ENCODE data around the gene TPT1.

The TPT1 gene

DNA sequence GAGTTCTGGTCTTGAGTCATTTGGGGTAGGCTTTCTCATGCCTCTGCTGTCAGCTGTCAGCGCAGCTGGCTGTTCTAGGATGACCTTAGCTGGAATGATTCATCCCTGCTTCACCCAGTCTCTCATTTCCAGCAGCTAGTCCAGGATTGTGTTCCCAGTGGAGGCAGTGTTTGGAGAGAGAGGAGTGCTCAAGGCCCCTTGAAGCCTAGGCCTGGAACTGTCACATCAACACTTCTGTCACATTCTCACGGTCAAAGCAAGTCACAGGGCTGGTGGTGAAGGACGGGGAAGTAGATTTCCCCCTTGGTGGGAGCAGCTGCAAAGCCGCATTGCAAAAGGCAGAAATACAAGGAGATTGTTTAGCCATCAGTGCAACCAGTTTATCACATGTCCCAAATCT is 15.2 kb downstream of the TPT1 start:
- Histone ChIP-seq H3K27me3 (ENCODE audit: low read length) (no peaks in the 10 kb centered on the region), H3F3A (ENCODE audit: insufficient read depth) (0 out of 2 replicates have a peak, but pooled peaks cover 5% of the 10 kb centered on the region), H3K9me2 (replicated peaks; ENCODE audit: insufficient read depth, low read length) (no peaks in the 10 kb centered on the region), H3K4me2 (ENCODE audit: low read depth, low read length, poor library complexity, severe bottlenecking) (no peak overlapping the region), H3K4me3 (ENCODE audit: insufficient read depth, low read length, poor library complexity, severe bottlenecking) (no peak overlapping the region), H3K27ac (ENCODE audit: low read depth, low read length) (no peak overlapping the region), H2AFZ (ENCODE audit: low read depth, low read length, severe bottlenecking) (no peak overlapping the region), H3K36me3 (ENCODE audit: low read length) (no peaks in the 10 kb centered on the region), H3K9ac (ENCODE audit: low read length) (no peak overlapping the region), H3K9me3 (ENCODE audit: insufficient read depth, low read length) (no peaks in the 10 kb centered on the region), H4K20me1 (ENCODE audit: low read depth, low read length) (no peaks in the 10 kb centered on the region), H3K79me2 (ENCODE audit: insufficient read depth, low read length) (no peaks in the 10 kb centered on the region)
- no peak for TF ChIP-seq EZH2phosphoT487 (conservative IDR thresholded peaks at IDR 0.05; ENCODE audit: low read length)
- TF ChIP-seq, protein P1, sequence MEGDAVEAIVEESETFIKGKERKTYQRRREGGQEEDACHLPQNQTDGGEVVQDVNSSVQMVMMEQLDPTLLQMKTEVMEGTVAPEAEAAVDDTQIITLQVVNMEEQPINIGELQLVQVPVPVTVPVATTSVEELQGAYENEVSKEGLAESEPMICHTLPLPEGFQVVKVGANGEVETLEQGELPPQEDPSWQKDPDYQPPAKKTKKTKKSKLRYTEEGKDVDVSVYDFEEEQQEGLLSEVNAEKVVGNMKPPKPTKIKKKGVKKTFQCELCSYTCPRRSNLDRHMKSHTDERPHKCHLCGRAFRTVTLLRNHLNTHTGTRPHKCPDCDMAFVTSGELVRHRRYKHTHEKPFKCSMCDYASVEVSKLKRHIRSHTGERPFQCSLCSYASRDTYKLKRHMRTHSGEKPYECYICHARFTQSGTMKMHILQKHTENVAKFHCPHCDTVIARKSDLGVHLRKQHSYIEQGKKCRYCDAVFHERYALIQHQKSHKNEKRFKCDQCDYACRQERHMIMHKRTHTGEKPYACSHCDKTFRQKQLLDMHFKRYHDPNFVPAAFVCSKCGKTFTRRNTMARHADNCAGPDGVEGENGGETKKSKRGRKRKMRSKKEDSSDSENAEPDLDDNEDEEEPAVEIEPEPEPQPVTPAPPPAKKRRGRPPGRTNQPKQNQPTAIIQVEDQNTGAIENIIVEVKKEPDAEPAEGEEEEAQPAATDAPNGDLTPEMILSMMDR (IDR thresholded peaks at IDR 0.05; ENCODE audit: insufficient read depth, low read length, poor library complexity, severe bottlenecking): no peak

DNA sequence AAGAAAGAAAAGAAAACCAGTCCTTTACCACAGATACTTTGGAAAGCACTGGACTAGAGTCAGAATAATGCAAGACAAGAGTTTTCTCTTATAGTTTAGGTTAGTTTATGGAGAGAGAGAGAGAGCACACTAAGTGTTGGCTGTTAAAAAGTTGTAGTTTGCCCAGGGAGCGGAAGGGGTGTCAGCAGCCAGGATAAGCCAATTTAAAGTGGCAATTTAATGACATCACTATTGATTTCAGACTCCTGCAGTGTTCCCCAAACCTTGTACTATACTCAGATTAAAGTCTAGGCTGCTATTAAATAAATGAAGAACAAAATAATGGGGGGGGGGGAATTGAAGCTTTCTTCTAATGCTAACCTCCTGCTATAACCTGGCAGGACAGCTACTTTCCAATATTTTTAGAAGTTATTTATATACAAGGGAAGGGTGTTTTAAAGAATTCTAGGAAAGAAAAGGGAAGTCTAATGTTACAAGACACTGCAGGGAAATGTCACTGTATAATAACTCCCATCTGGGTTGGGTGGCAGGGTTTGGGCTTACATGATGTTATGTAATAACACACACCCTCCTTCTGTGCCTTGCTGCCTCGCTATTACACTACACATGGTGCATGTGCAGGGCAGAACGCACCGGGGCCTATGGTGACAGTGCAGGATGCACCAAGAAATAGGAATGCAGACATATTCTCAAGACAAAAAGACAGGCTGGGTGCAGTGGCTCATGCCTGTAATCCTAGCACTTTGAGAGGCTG is 19.9 kb downstream of the TPT1 start:
- H3K9ac ChIP-seq (ENCODE audit: low read length): no peak overlapping the region
- no peak overlapping the region for H3K4me2 ChIP-seq (ENCODE audit: low read depth, low read length, poor library complexity, severe bottlenecking)
- H3K9me2 ChIP-seq (replicated peaks; ENCODE audit: insufficient read depth, low read length): no peaks in the 10 kb centered on the region
- no peak overlapping the region for H3K4me3 ChIP-seq (ENCODE audit: insufficient read depth, low read length, poor library complexity, severe bottlenecking)
- H4K20me1 ChIP-seq (ENCODE audit: low read depth, low read length): no peaks in the 10 kb centered on the region
- no peak overlapping the region for H3K27ac ChIP-seq (ENCODE audit: low read depth, low read length)
- no peaks in the 10 kb centered on the region for H3K36me3 ChIP-seq (ENCODE audit: low read length)
- H3F3A ChIP-seq (ENCODE audit: insufficient read depth): no peaks in the 10 kb centered on the region
- no peaks in the 10 kb centered on the region for H3K27me3 ChIP-seq (ENCODE audit: low read length)
- no peak for TF ChIP-seq EZH2phosphoT487 (conservative IDR thresholded peaks at IDR 0.05; ENCODE audit: low read length)
- no peaks in the 10 kb centered on the region for H3K9me3 ChIP-seq (ENCODE audit: insufficient read depth, low read length)
- no peaks in the 10 kb centered on the region for H3K79me2 ChIP-seq (ENCODE audit: insufficient read depth, low read length)
- no peak overlapping the region for H2AFZ ChIP-seq (ENCODE audit: low read depth, low read length, severe bottlenecking)

DNA sequence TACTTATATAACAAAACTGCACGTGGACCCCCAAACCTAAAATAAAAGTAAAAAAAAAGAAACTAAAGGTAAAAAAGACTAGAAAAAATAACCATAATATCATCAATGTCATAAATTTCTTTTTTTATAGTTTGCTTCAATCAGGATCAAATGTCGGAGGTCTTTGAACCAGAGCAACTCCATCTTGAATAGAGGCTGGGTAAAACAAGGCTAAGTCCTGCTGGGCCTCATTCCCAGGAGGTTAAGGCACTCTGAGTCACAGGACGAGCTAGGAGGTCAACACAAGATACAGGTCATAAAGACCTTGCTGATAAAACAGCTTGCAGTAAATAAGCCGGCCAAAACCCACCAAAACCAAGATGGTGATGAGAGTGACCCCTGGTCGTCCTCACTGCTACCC is 24.0 kb downstream of the TPT1 start:
- no peaks in the 10 kb centered on the region for H4K20me1 ChIP-seq (ENCODE audit: low read depth, low read length)
- no peaks in the 10 kb centered on the region for H3K9me2 ChIP-seq (replicated peaks; ENCODE audit: insufficient read depth, low read length)
- H2AFZ ChIP-seq (ENCODE audit: low read depth, low read length, severe bottlenecking): no peak overlapping the region
- no peak overlapping the region for H3K27ac ChIP-seq (ENCODE audit: low read depth, low read length)
- no peaks in the 10 kb centered on the region for H3K79me2 ChIP-seq (ENCODE audit: insufficient read depth, low read length)
- H3K4me2 ChIP-seq (ENCODE audit: low read depth, low read length, poor library complexity, severe bottlenecking): no peak overlapping the region
- no peak overlapping the region for H3K4me3 ChIP-seq (ENCODE audit: insufficient read depth, low read length, poor library complexity, severe bottlenecking)
- no peaks in the 10 kb centered on the region for H3K27me3 ChIP-seq (ENCODE audit: low read length)
- no peaks in the 10 kb centered on the region for H3K36me3 ChIP-seq (ENCODE audit: low read length)
- no peak overlapping the region for H3K9ac ChIP-seq (ENCODE audit: low read length)
- no peaks in the 10 kb centered on the region for H3K9me3 ChIP-seq (ENCODE audit: insufficient read depth, low read length)
- H3F3A ChIP-seq (ENCODE audit: insufficient read depth): no peaks in the 10 kb centered on the region
- TF ChIP-seq EZH2phosphoT487 (conservative IDR thresholded peaks at IDR 0.05; ENCODE audit: low read length): no peak
- TF ChIP-seq, protein P1 (IDR thresholded peaks at IDR 0.05; ENCODE audit: insufficient read depth, low read length, poor library complexity, severe bottlenecking): no peak

DNA sequence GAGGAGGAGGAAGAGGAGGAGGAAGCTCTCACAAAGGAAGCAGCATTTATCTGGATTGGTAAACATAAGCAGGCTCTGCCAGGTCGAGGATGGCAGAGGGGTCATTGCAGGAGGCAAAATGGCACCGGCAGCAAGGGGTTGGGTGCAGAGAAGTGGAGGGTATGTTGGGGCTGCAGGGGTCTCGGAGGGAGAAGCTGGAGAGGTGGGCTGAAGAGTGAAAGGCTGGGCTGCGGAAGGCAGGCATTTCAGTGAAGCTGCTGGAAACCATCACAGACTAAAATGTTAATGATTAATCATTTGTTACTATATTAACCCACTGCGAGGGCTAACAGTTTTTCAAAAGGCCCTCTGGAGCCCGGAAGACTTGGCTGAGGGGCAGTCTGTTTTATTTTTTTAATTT is 24.6 kb downstream of the TPT1 start:
- H3K27me3 ChIP-seq (ENCODE audit: low read length): no peaks in the 10 kb centered on the region
- H3K4me2 ChIP-seq (ENCODE audit: low read depth, low read length, poor library complexity, severe bottlenecking): no peak overlapping the region
- no peaks in the 10 kb centered on the region for H3K79me2 ChIP-seq (ENCODE audit: insufficient read depth, low read length)
- H3K9ac ChIP-seq (ENCODE audit: low read length): no peak overlapping the region
- no peak overlapping the region for H3K27ac ChIP-seq (ENCODE audit: low read depth, low read length)
- H3K36me3 ChIP-seq (ENCODE audit: low read length): no peaks in the 10 kb centered on the region
- TF ChIP-seq, protein P1 (IDR thresholded peaks at IDR 0.05; ENCODE audit: insufficient read depth, low read length, poor library complexity, severe bottlenecking): no peak
- no peak for TF ChIP-seq EZH2phosphoT487 (conservative IDR thresholded peaks at IDR 0.05; ENCODE audit: low read length)
- H2AFZ ChIP-seq (ENCODE audit: low read depth, low read length, severe bottlenecking): no peak overlapping the region
- no peaks in the 10 kb centered on the region for H3K9me3 ChIP-seq (ENCODE audit: insufficient read depth, low read length)
- H3K9me2 ChIP-seq (replicated peaks; ENCODE audit: insufficient read depth, low read length): no peaks in the 10 kb centered on the region
- H4K20me1 ChIP-seq (ENCODE audit: low read depth, low read length): no peaks in the 10 kb centered on the region
- no peaks in the 10 kb centered on the region for H3F3A ChIP-seq (ENCODE audit: insufficient read depth)
- no peak overlapping the region for H3K4me3 ChIP-seq (ENCODE audit: insufficient read depth, low read length, poor library complexity, severe bottlenecking)
